Brain microvascular endothelial cell (primary cell): ENCODE measurements around the gene SEC23A.

Experiments used
- DNase-seq: peaks from one replicate; pipeline ENCODE4 v3.0.0-alpha.2; 2020
- H3K27ac ChIP-seq: fragments of 250-450 bp; sonication (Bioruptor Pico); 2 replicates; pipeline ENCODE4 v1.5.1; 2020; ENCODE audit warnings: mild to moderate bottlenecking, moderate library complexity
- H3K27me3 ChIP-seq: fragments of 250-450 bp; sonication (Bioruptor Pico); replicated peaks from 2 replicates; pipeline ENCODE4 v1.5.1; 2020; ENCODE audit warnings: mild to moderate bottlenecking
- H3K36me3 ChIP-seq: fragments of 250-450 bp; sonication (Bioruptor Pico); replicated peaks from 2 replicates; pipeline ENCODE4 v1.5.1; 2020; ENCODE audit warnings: mild to moderate bottlenecking
- H3K4me3 ChIP-seq: 2 replicates; pipeline ENCODE4 v1.5.1; 2011; ENCODE audit warnings: low read depth, mild to moderate bottlenecking, control low read depth, low read length, moderate library complexity
- CTCF ChIP-seq: IDR thresholded peaks from 2 replicates; pipeline ENCODE4 v1.5.1; 2011; ENCODE audit warnings: low read depth, mild to moderate bottlenecking, moderate library complexity, low read length, control low read depth, inconsistent platforms; ENCODE audit errors: missing control alignments
- in situ Hi-C: cut with HindIII; loops from 2 replicates; pipeline ENCODE4 v1.10.0; 2017; ENCODE audit warnings: low sequenced_read_pairs, low pct_ligation_motif_present

Gene SEC23A

GRCh38 chr14:39091716-39092115 is 11.3 kb downstream of the SEC23A start:
- in situ Hi-C loops = no loop called here
- TF ChIP-seq CTCF = no peak
- no peak overlapping the region for H3K27ac ChIP-seq
- H3K4me3 ChIP-seq = no peak overlapping the region
- no peaks in the 10 kb centered on the region for H3K27me3 ChIP-seq
- DNase-seq = no peak
- H3K36me3 ChIP-seq = peaks cover 67% of the 10 kb centered on the region

- in situ Hi-C loops = no loop called here
- TF ChIP-seq CTCF = no peak
- no peaks in the 10 kb centered on the region for H3K27me3 ChIP-seq
- H3K27ac ChIP-seq = no peak overlapping the region
- no peak for DNase-seq
- no peak overlapping the region for H3K4me3 ChIP-seq
- H3K36me3 ChIP-seq = peaks cover 68% of the 10 kb centered on the region
Measured at GRCh38 chr14:39090548-39091111, 12.4 kb downstream of the SEC23A start.

- TF ChIP-seq CTCF = no peak
- Histone ChIP-seq H3K36me3 (peaks cover 67% of the 10 kb centered on the region), H3K27me3 (no peaks in the 10 kb centered on the region), H3K27ac (no peak overlapping the region), H3K4me3 (no peak overlapping the region)
- in situ Hi-C loops = no loop called here
- DNase-seq = no peak
Measured at GRCh38 chr14:39087493-39087892, 15.5 kb downstream of the SEC23A start.

GRCh38 chr14:39085933-39086332 is 17.1 kb downstream of the SEC23A start:
- H3K4me3 ChIP-seq = no peak overlapping the region
- no peaks in the 10 kb centered on the region for H3K27me3 ChIP-seq
- no peak for DNase-seq
- peaks cover 65% of the 10 kb centered on the region for H3K36me3 ChIP-seq
- no peak overlapping the region for H3K27ac ChIP-seq
- in situ Hi-C loops = no loop called here
- TF ChIP-seq CTCF = no peak

GRCh38 chr14:39083127-39083526 is 19.9 kb downstream of the SEC23A start:
- no peak overlapping the region for H3K27ac ChIP-seq
- DNase-seq = no peak
- H3K36me3 ChIP-seq = peaks cover 54% of the 10 kb centered on the region
- no peak overlapping the region for H3K4me3 ChIP-seq
- no peaks in the 10 kb centered on the region for H3K27me3 ChIP-seq
- no peak for TF ChIP-seq CTCF
- in situ Hi-C loops = no loop called here

GRCh38 chr14:39080886-39081285 is 22.1 kb downstream of the SEC23A start:
- H3K4me3 ChIP-seq = no peak overlapping the region
- H3K27ac ChIP-seq = no peak overlapping the region
- peaks cover 52% of the 10 kb centered on the region for H3K36me3 ChIP-seq
- in situ Hi-C loops = no loop called here
- no peak for DNase-seq
- no peaks in the 10 kb centered on the region for H3K27me3 ChIP-seq
- no peak for TF ChIP-seq CTCF
